Lower leg skin (tissue), 3 donors: ENCODE measurements around the gene IRAK3.

Experiments
- CTCF ChIP-seq, 3 donors: fragments of 450-650 bp; IDR thresholded peaks; one replicate each; pipeline ENCODE4 v1.5.1; 2016; ENCODE audit warnings: antibody characterized with exemption in 3 of 3, mild to moderate bottlenecking in 3 of 3, moderate library complexity in 2 of 3
- POLR2A ChIP-seq, 2 donors: fragments of 450-650 bp; IDR thresholded peaks; one replicate each; pipeline ENCODE4 v1.6.1; 2016 to 2017; ENCODE audit warnings: antibody characterized with exemption in 2 of 2, mild to moderate bottlenecking in 1 of 2, moderate library complexity in 1 of 2

DNA sequence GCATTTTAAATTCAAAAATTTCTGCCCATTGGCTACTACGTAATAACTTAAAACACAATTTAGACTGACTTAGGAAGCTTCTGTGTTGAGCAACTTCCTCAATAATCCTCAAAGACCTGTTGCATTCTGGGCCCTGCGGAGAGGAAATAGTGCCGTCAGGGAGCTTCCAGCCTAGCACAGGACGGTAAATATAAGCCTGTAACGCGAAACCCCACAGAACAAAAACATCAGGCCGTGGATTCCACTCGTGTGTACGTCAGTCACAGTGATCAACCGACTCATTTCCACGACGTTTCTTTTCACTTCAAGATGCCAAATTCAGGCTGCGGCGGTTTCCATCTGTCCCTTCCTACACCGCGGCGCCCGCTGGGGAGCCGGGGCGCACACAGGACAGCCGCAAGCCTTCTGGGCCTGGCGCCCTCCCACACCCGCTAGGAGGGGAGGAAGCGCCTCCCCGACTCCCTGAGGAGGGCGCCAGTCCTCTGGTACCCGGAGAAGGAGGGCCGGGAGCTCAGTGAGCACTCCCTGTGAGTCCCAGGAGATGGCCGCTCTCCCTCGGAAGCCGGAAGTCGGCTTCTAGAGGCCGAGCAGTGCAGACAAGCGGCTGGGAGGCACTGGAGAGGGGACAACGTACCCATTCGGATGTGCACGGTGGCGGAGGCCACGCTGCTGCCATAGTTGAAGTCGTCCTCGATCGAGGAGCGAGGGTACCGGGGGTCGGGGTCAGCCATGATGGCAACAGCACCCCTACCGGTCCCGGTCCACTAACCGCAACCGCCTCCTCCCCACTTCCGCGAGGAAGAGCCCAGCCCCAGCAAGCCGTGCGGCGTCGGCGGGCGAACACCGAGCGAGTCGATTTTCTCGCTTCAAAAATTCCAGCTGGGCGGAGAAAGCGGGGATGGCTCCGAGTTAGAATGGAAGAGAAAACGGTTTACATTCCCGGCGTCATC is 19.5 kb upstream of the IRAK3 start, which contains the start of gene TMBIM4:
- TF ChIP-seq CTCF (IDR thresholded peaks at IDR 0.05) (peak in 1 of 3 donors; percentile 54), POLR2A (IDR thresholded peaks at IDR 0.05) (peak in 1 of 2 donors; percentile 70)
